ENCODE data around the gene CSPG4.
"Not testable (repeated sequence)": the region's sequence is repeated elsewhere in the genome, so short reads cannot be mapped to it uniquely, and the experiment has no call there.

Gene CSPG4

GRCh38 chr15:75682181-75683135, 30.2 kb downstream of the CSPG4 start:
- Histone ChIP-seq H3K9me3 (ENCODE audit: control insufficient read depth, insufficient read depth, low read length) (no peaks in the 10 kb centered on the region), H3K4me2 (ENCODE audit: low read length) (no peak overlapping the region), H3K27me3 (ENCODE audit: control insufficient read depth, low read length) (no peaks in the 10 kb centered on the region), H3K79me2 (ENCODE audit: control insufficient read depth, low read length) (no peaks in the 10 kb centered on the region), H3K9me2 (replicated peaks; ENCODE audit: control insufficient read depth, low read length) (no peaks in the 10 kb centered on the region), H3K36me3 (ENCODE audit: control insufficient read depth, low read length) (no peaks in the 10 kb centered on the region), H4K20me1 (ENCODE audit: control insufficient read depth, insufficient read depth, low read depth, low read length) (no peaks in the 10 kb centered on the region), H3K27ac (ENCODE audit: low read depth, low read length) (no peak overlapping the region), H3F3A (ENCODE audit: control insufficient read depth, insufficient read depth) (no peaks in the 10 kb centered on the region), H3K4me1 (ENCODE audit: control insufficient read depth, low read length) (no peaks in the 10 kb centered on the region), H3K4me3 (ENCODE audit: low read length) (no peak overlapping the region)
- no peak for TF ChIP-seq CTCF (IDR thresholded peaks at IDR 0.05; ENCODE audit: low read depth, low read length, poor library complexity, severe bottlenecking)
- no peak for TF ChIP-seq EZH2phosphoT487 (IDR thresholded peaks at IDR 0.05; ENCODE audit: borderline replicate concordance, low read length)

DNA sequence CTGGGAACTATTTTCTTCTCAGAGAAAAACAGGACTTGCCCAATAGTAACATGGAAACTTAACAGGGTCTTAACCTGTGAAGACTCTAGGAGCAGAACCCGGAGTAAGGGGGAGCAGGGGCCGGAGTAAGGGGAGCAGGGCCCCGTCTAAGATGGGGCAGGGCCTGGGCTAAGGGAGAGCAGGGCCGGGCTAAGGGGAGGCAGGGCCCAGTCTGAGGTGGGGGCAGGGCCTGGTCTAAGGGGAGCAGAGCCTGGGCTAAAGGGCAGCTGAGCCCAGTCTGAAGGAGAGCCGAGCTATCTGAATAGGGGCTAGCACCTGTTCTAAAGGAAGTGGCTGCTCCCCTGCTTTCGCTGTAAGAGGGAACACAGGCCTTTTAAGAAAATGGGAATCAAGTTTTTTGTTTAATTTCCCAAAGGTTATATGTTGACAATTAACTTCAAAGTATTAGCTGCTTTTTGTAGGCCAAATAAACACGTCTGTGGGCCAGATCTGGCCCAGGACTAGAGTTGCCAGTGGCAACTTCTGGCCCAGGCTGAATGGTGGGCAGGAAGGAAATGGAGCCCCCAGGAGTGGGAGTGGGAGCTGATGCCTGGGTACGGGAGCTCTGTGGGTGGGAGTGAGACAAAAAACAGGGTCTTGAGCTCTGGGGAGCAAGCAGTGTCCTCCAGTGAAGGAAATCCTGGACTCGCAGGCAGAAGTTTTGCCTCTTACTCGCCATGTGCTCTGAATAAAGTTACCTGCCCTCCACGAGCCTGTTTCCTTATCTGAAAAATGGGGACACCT, 32.5 kb downstream of the CSPG4 start:
- Histone ChIP-seq H4K20me1 (ENCODE audit: control insufficient read depth, insufficient read depth, low read depth, low read length) (no peaks in the 10 kb centered on the region), H3K79me2 (ENCODE audit: control insufficient read depth, low read length) (no peaks in the 10 kb centered on the region), H3K9me2 (replicated peaks; ENCODE audit: control insufficient read depth, low read length) (no peaks in the 10 kb centered on the region), H3K4me3 (ENCODE audit: low read length) (no peak overlapping the region), H3K4me2 (ENCODE audit: low read length) (no peak overlapping the region), H3K4me1 (ENCODE audit: control insufficient read depth, low read length) (no peaks in the 10 kb centered on the region), H3K27me3 (ENCODE audit: control insufficient read depth, low read length) (no peaks in the 10 kb centered on the region), H3K36me3 (ENCODE audit: control insufficient read depth, low read length) (no peaks in the 10 kb centered on the region), H3F3A (ENCODE audit: control insufficient read depth, insufficient read depth) (no peaks in the 10 kb centered on the region), H3K9me3 (ENCODE audit: control insufficient read depth, insufficient read depth, low read length) (no peaks in the 10 kb centered on the region), H3K27ac (ENCODE audit: low read depth, low read length) (no peak overlapping the region)
- TF ChIP-seq CTCF (IDR thresholded peaks at IDR 0.05; ENCODE audit: low read depth, low read length, poor library complexity, severe bottlenecking) (no peak), EZH2phosphoT487 (IDR thresholded peaks at IDR 0.05; ENCODE audit: borderline replicate concordance, low read length) (no peak)

- not testable (repeated sequence) for H3K79me2 ChIP-seq (ENCODE audit: control insufficient read depth, low read length); H3K4me2 ChIP-seq (ENCODE audit: low read length); H3K4me1 ChIP-seq (ENCODE audit: control insufficient read depth, low read length); H3K9me2 ChIP-seq (replicated peaks; ENCODE audit: control insufficient read depth, low read length); H3K27ac ChIP-seq (ENCODE audit: low read depth, low read length); H3K9me3 ChIP-seq (ENCODE audit: control insufficient read depth, insufficient read depth, low read length); H4K20me1 ChIP-seq (ENCODE audit: control insufficient read depth, insufficient read depth, low read depth, low read length); H3K36me3 ChIP-seq (ENCODE audit: control insufficient read depth, low read length); H3F3A ChIP-seq (ENCODE audit: control insufficient read depth, insufficient read depth); H3K27me3 ChIP-seq (ENCODE audit: control insufficient read depth, low read length); H3K4me3 ChIP-seq (ENCODE audit: low read length)
Measured at GRCh38 chr15:75678324-75678690, 34.3 kb downstream of the CSPG4 start.
